Stimulated activated CD4-positive, alpha-beta T cell treated with anti-CD3 and anti-CD28 coated beads, Interleukin-12 subunit alpha, Interleukin-12 subunit beta, amount 100 ng/mL, for 24 hours (primary cell): ENCODE measurements around the gene ACSBG1.

ENCODE experiments used
- DNase-seq, 2 experiments: peaks; one replicate each; pipeline ENCODE4 v3.0.0-alpha.2; 2020; ENCODE audit warnings: low read depth in 2 of 2

Gene ACSBG1

DNA sequence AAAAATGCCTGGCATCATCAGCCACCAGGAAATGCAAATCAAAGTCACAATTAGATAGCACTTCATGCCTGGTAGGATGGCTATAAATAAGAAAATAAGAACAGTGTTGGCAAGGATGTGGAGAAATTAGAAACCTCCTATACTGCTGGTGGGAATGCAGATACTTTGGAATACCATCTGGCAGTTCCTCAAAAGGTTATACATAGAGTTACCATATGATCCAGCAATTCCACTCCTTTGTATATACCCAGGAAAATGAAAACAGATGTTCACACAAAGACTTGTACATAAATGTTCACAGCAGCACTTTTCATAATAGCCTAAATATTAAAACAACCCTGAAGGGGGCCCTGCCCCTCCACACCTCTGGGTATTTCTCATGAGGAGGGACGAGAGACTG, 13.7 kb downstream of the ACSBG1 start:
- DNase-seq: no peak

DNA sequence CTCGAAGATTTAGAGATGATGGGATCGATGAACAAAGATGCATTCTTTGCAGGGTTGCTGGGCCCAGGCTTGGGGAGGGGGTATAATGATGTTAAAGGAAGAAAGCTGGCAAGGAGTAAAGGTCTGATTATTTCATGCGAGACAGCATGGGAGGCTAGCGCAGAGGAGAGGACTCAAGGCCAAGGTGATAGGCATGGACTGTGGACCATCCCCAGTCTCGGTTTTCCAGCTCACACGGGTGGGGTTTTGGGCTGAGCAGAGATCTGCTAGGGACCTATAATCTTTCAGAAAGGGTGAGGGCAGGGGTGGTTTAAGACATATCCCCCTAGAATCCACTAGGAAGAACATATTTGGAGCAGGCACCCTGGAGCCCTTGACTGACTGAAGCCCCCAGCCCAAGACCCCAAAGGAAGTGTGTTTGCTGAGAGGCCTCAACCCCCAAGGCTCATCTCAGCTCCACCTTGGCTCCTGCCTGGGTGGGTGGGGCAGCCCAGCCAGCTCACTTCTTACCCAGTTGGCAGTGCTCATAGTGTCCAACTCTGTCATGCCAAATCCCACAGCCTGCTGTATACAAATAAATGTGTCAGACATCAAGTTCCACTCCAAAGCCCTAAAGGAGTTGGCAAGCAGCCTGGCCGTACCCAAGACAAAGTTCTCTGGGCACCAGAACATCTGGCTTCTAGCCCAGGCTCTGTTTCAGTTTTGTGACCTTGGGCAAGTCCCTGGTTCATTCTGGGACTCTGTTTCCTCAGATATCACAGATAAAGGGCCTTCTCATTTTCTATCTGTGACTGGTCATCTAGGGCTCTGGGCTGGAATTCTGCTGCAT, 17.9 kb downstream of the ACSBG1 start:
- no peak for DNase-seq

GRCh38 chr15:78213956-78214355, 20.4 kb downstream of the ACSBG1 start:
- no peak for DNase-seq

DNA sequence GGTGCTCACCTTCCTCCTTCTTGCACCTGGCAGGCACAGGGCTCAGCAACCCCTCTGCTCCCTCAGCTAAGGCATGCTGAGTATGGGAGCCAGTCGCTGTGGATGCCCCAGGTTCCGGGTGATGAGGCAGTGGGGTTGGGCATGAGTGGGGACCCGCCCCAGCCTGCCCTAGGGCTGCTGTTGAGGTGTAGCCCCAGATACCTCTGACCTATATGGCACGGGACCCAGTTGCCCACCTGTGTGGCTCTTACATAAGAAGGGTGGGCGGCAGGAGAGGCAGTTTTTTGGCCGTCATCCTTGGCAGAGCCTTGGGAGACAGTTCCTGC, 21.0 kb downstream of the ACSBG1 start:
- no peak for DNase-seq

DNA sequence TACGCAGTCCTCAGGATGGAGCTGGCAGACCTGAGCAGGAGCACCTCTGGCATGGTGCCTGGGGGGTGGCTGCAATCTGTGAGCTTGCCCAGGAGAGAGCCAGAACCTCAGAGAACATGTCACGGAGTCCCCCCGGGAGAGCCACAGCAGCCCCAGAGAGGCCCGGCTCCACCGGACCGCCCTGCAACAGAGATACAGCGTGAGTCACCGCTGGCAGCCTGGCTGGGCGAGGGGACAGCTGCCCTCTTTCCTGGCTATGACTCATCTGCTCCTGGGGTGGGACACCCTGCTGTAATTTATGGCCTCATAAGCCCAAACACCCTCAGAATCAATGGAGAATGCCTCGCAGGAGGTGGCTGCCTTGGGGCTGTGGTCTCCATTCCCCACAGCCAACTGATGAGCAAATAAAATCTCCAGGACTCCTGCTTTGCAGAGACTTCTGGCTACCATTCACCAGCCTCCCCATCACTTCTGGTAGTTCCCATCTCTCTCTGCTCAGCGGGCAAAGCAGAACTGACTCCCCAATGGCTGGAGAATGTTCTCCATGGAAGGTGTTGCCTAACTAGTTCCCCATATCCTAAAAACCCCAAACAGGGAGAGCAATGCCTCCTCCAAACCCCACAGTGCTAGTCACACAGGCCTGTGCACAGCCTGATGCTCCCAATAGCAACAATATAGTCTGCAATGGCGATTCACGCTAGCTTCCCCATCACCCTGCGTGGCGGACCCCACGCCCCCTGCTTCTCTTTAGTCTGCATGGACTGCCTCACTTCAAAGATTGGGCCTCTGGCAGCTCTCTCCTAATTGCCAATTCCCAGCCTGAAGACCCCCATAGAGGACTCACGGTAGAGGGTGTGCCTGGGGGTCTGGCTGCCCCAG, 21.6 kb downstream of the ACSBG1 start:
- no peak for DNase-seq

GRCh38 chr15:78212008-78212407, 22.4 kb downstream of the ACSBG1 start:
- no peak for DNase-seq

DNA sequence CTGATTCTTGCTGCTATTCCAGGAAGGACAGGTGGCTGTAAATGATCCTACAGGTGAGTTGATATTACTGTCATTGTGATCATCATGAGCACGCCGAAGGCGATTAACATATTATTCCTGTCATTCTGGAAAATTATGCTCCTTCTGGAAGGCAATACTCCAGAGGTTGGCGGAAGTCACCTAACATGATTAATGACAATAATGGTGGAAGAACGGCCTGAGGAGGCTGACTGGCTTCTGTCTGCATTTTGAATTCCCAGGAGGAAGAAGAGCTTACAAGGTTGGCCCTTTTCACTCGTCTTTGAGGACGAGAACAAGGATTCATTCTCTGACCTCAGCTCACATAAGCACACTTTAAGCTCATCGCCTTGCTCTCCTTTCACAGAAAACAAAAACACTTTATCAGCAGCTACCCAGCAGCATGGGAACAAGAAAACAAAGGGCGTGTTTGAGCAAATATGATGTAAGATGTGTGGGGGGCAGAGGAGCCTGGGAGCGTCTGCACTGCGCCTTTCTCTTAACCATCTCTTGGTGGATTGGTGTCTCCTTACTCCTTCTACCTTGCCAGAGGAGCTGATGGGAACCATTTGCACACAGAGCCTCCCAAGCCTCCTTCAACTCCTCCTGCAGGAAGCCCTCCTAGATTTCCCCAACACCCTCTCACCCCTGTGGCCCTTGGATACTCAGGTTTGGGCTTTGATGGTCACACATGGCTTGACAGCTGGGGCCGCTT, 23.0 kb downstream of the ACSBG1 start:
- no peak for DNase-seq

DNA sequence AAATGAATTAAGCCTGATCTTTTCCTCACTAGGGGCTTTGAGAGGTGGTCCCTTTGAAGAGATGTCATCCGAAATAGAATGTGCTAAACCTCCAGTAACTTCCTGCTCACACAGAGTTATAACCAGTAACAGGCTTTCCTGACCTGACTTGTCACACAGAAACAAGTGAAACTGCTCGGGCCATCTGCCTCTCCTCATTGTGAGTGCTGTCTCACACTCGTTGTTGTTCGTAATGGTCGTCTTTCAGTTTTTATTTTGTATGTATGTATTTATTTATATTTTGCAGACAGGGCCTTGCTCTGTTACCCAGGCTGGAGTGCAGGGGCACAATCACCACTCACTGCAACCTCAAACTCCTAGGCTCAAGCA, 24.0 kb downstream of the ACSBG1 start:
- no peak for DNase-seq

- DNase-seq: no peak
Measured at GRCh38 chr15:78209646-78210348, 24.6 kb downstream of the ACSBG1 start.

DNA sequence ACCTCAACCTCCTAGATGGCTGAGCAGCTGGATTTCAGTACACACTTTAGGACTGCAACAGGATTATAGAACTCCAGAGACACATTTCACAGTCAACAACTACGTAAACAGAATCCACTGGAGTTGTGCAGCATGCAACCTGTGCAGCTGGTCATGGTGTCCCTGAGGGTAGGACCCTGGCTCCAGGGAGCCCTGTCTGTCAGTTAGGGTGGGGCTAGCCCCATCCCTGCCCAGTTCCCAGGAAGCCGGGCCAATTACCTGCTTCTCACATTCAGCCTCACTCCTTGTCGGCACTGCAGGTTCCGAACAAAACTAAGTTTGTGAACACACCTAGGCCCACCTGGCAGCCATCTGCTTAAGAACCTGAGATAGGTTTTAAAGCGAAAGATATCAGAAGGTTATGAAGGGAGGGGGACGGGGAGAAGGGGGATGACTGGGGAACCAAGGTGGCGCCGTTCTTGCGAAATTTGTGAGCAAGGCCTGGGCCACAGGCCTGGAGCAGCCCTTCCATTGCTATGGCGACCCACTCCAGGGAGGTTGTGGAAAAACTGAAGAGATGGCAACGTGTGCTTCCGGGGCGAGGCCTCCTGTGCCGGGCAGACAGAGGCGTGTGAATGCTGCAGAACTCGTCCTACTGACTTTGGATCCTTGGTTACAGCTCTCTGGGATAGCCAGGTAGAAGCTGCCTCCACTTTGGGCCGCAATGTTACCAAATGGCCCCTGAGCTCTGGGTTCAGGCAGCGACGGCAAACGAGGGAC, 25.3 kb downstream of the ACSBG1 start:
- DNase-seq: no peak

GRCh38 chr15:78208341-78208844, 26.0 kb downstream of the ACSBG1 start:
- no peak for DNase-seq

DNA sequence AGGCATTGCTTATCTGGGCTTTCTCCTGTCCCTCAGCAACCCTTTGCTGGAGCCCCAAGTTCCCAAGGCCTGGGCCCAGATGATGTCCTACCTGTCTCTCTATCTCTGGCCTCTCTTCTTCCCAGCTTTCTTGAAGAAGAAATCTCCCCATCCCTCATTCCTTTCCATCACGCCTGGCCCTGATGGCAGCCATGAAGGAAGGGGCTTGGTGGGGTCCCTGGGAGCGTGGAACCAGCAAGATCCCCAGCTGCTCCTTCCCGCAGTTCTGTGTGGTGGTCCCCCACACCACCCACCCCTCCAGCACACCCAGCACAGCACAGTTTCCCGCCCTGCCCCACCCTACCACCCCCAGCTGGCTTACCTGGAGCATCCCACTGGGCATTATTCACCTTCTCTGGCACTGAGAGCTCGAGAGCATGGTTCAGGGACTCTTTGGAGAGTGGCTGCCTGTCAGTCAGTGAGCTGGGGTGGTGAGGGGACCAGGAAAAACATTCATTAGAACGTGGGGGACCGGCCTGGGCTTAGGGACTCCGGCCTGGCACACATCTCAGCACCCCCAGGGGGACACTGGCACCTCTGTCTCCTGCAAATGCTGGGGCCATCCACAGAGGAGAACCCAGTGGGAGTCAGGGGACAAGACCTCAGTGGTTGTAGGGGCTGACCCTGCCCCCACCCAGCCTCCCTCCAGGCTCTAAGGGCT, 26.6 kb downstream of the ACSBG1 start:
- no peak for DNase-seq

GRCh38 chr15:78207110-78207458, 27.3 kb downstream of the ACSBG1 start:
- no peak for DNase-seq

GRCh38 chr15:78206326-78207109, 27.8 kb downstream of the ACSBG1 start:
- DNase-seq: no peak

DNA sequence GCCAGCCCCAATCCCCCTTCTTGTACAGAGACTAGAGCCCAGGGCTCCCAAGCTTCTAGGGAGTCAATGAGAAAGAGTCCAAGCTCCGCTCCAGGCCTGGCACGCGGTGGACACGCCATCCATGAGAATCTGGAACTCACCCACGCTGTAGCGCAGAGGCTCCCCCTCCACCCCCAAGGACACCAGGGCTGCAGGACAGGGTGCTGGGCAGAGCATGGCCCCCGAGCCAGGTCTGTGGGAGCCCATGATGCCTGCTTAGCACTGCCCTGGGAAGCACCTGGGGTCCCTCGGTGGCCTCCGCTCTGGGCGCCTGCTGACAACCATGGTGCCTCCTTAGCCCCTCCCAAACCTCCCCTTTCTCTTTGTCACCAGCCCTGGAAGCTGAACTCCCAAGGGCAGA, 28.5 kb downstream of the ACSBG1 start:
- DNase-seq: no peak

DNA sequence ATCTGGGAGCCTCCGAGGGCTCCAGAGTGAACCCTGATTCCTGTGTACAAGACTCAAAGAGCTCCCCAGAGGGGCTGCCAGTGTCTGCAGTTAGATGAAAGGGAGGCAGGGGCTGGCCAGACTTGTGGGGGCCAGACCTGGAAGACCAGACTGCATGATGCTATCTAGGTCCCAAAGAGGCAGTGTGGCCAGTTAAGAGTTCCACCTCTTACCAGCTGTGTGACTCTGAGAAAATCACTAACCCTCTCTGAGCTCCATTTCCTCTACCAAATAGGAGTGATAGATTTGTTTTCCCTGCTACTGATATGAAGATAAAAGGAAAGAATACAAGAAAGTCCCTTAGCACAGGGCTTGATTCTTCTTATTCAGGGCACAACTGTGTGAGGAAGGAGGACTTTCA, 29.0 kb downstream of the ACSBG1 start:
- no peak for DNase-seq

GRCh38 chr15:78204351-78205309, 29.7 kb downstream of the ACSBG1 start:
- no peak for DNase-seq
